Endometrial microvascular endothelial cells (primary cell): ENCODE measurements around the gene TMOD4. TPM values are rescaled to one million over a fixed set of nuclear protein-coding genes. Genes with fewer than 3 reads are reported as not detected.

ENCODE experiments used
- in situ Hi-C: cut with HindIII; loops from 2 replicates; pipeline ENCODE4 v1.10.0; 2017; ENCODE audit warnings: low sequenced_read_pairs, low pct_unique_long_range_greater_than_20kb; ENCODE audit errors: inconsistent ontology term
- total RNA-seq: library from RNA; depleted of rRNA; stranded (reverse); fragments of >200 nt; gene quantifications from one replicate; pipeline ENCODE4 v1.2.3, GENCODE V29; 2015; ENCODE audit errors: inconsistent ontology term

The TMOD4 gene
- total RNA-seq, 1 donor from 2014 or later, result not detected

DNA sequence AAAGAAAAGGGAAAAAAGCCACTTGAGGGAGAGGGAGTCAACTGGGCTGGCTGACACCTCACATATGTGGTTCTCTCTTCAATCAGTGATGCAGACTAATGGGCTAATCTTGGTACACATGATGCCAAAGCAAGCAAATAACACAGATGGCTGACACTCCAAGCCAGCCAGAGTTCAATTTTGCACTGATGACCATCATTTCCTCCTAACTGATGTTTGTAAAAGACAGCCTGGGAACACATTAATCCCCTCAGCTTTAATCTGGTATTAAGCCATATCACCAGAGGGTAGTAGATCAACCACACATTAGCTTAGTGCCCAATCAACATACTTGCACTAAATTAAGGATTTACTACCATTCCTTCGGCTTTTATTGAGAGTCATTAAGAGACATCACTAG lies 11.4 kb upstream of the TMOD4 start:
- in situ Hi-C loops, result no loop called here

- in situ Hi-C loops, result no loop called here
These were observed 8.4 kb upstream of the TMOD4 start for GRCh38 chr1:151184211-151184610.

DNA sequence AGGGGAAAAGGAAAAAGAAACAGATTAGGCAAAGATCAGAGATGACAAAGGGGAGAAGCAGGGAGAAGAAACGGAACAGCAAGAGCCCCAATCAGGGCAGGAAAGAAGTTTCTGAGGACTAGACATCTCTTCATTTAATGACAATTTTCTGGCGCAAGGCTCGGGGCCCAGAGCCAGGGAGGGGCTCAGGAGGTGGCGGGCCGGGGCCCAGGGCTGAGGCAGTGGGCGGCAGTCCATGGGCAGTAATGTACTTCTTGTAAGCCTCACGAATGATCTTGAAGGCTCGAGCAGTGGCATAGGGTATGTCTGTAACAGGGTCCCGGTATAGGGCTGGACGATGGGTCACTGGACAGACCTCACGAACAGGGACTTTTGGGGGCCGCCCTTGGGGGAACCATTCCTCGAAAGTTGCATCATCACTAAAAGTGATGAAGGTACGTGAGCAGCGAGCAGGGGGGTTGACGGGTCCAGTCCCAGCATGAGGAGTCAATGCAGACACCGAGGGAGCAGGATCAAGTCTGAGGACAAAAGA lies 799 bp upstream of the TMOD4 start:
- in situ Hi-C loops, result no loop called here

DNA sequence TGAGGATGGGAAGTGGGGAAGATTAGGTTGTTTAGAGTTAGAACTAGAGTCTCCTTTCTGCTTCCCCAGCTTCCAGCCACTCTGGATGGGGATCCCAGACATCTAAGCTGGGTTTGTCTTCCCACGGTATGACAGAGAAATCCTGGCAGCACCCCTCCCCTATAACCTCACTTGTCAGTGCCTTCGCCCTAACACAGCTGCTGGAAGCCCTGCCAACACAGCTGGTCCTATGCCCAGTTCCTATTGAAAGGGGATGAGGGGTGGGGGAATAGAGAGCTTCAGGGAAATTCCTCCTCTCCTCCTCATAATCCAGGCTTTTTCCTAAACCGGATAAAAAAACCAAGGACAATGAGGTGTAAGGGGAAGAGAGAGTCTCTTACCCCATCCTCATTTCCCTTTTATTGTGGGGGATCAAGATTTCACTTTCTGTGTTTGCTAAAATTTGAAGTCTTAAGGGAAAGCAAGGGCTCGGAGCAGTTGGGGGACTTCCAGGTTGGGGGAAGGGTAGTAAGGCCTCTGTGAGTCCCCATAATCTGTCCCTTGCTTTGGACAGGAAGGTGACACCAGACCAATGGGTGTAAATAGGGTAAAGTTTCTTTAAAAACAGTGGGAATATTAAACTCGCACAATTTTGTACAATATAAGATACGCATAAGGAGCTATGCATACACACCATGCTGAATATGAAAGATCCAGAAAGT lies 590 bp downstream of the TMOD4 start:
- in situ Hi-C loops, result no loop called here

- in situ Hi-C loops, result no loop called here
These were observed 4.6 kb downstream of the TMOD4 start for GRCh38 chr1:151171190-151171589.

DNA sequence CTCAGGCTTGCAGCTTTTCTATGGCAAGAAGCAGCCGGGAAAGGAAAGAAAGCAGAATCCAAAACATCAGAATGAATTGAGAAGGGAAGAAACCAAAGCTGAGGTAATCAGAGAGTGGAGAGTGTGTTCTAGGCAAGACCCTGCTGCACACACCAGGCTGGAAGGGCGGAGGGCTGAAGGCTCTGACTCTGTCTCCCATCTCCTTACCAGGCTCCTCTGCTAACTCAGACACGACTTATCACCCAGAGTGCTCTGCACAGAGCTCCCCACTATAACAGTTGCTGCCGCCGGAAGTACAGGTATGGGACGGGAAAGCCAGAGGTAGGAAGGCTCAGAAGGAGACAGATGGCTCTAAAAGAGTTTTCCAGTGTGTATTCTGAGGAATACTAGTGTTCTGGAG lies 8.7 kb downstream of the TMOD4 start:
- in situ Hi-C loops, result no loop called here

DNA sequence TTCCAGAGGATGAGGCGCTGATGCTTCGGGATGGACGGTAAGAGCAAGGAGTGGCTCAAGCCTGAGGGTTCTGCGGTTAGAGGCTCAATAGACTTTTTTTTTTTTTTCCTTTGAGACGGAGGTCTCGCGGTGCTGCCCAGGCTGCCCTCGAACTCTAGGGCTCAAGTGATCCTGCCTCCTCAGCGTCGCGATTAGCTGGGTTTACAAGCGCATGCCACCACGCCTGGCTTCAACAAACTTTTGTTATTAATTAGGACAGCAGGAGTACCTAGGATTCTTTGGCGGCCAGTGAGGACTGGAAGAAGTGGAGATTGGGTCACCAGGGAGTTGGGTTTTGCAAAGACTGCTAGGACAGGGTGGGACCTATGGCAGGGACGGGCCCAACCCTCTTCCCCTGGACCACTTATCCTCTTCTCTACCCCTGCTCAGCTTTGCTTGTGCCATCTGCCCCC lies 9.2 kb downstream of the TMOD4 start:
- in situ Hi-C loops, result no loop called here

DNA sequence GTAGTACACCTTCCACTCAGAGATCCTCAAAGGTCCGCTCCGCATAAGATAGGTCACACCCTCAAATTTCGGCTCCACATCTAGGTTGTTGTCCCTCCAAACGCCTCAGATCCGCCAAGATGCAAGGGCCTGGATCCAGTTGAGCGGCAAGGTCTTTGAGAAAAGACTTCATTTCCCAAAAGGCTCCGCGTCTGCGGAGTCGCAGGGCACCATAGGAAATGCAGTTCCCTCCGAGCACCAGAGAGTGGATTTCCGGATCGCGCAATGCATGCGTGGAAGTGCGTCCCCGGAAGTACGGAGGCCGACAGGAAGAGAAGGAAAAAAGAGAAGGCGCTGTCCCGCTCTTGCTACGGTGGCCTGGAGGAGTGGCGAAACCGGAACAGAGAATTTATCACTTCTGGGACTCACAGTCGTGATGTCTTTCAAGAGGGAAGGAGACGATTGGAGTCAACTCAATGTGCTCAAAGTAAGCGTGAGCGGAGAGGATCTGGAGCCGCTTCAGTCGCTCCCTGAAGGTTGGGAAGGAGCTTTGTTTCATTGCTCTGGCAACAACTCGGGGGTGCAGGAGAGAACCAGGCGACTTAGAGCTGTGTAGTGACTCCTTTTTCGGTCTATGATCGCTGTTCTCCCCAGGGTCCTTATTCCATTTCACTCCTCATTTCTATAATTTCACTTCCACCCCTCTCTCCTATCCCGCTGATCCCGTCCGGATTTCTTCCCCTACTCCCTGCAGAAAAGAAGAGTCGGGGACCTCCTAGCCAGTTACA lies 9.9 kb downstream of the TMOD4 start, which contains the start of the genes LYSMD1 and SCNM1:
TSS of gene LYSMD1 (minus strand) at position 165 of the 767 bp plus-strand sequence. CDS start 644 bp downstream, outside the sequence.
TSS of gene SCNM1 (plus strand) at position 407 of the 767 bp plus-strand sequence. CDS start at position 416, 9 bp downstream.
- in situ Hi-C loops, result no loop called here

- in situ Hi-C loops, result no loop called here
These were observed 10.5 kb downstream of the TMOD4 start for GRCh38 chr1:151165281-151165737.

GRCh38 chr1:151164732-151165280 lies 11.0 kb downstream of the TMOD4 start:
- in situ Hi-C loops, result no loop called here

DNA sequence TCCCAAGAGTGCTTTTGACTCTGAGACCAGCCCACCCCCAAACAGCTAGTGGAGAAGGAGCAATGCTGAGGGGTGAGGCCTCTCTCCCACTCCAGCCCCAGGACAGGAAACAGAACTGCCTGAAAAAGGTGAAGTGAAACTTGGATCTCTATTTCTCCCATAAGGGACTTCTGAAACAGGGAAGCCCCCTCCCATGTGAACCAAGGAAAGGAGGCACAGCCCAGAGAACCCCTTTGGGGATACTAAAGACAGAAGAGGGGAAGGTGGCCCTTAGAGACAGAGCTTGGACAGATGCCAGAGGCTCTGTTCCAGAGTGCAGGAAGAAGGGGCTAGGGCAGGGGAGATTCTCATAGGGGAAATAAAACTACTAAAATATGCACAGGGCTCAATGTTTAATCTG lies 16.4 kb downstream of the TMOD4 start:
- in situ Hi-C loops, result no loop called here

- in situ Hi-C loops, result no loop called here
These were observed 17.0 kb downstream of the TMOD4 start for GRCh38 chr1:151158751-151159251.

- in situ Hi-C loops, result no loop called here
These were observed 17.5 kb downstream of the TMOD4 start for GRCh38 chr1:151158326-151158725.

DNA sequence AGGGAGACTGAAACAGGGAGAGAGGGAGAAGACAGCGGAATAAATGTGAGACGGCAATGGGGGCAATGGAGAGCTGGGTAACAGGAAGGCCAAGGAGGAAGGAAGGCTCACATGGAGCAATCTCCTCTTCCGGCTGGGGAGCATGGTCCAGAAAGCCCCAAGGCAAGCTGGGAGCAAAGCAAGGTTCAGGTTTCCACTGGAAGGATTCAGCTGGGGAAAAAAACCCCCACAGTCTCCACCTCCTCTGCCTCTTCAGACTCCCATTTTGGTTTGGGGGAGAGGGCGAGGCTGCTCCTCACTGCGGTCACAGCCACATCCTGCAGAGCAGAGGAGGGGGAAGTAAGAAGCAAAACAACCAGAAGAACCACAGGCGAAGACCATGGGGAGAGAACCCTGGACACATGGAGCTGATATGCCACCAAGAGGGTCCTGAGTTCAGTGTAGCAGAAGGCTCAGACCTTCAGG lies 18.7 kb downstream of the TMOD4 start:
- in situ Hi-C loops, result no loop called here

GRCh38 chr1:151156515-151156819 lies 19.3 kb downstream of the TMOD4 start, which contains the start of gene TNFAIP8L2:
Gene TNFAIP8L2 (plus strand): TSS chr1:151156649. CDS start chr1:151158698, 2,049 bp downstream.
- in situ Hi-C loops, result no loop called here

DNA sequence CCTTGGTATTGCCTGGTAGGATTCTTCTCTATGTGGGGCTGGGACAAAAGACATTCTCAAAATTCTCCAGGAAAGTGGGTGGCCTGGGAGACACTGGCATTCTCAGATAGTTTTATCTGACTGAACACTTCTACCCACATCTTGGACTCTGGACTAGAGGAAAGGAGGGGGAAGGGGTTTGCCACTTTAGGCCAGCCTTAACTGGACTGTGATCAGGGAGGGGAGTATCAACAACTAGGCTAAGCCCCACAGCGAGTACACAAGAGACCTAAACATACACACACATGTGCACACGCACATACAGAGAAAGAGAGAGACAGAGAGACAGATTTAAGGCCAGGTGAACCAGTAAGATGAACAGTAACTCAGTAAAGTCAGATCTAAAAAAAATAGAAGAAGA lies 28.1 kb downstream of the TMOD4 start:
- in situ Hi-C loops, result no loop called here

GRCh38 chr1:151147132-151147503 lies 28.7 kb downstream of the TMOD4 start:
- in situ Hi-C loops, result no loop called here

- in situ Hi-C loops, result no loop called here
These were observed 29.2 kb downstream of the TMOD4 start, which contains the start of gene SEMA6C for GRCh38 chr1:151146412-151147131. Gene SEMA6C (minus strand): TSS chr1:151146631. CDS start chr1:151142621, 4,010 bp downstream.

DNA sequence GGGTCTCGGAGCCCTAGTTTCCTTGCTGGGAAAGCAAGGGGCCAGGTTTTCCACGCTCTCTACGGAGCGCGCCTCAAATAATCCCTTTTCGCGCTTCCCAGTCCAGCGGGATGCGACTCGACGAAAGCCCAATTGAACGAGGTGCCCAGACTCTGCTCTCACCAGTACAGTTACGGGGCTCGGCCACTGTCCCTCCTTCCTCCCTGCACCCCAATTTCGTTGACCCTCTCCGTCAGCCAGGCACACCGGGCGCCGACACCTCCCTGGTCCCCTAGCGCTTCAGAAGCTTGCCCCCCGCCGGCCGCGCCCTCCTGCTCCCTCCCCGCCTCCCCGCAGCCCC lies 29.7 kb downstream of the TMOD4 start:
- in situ Hi-C loops, result no loop called here
